ENCODE data around the gene RSPH1.

Gene RSPH1

DNA sequence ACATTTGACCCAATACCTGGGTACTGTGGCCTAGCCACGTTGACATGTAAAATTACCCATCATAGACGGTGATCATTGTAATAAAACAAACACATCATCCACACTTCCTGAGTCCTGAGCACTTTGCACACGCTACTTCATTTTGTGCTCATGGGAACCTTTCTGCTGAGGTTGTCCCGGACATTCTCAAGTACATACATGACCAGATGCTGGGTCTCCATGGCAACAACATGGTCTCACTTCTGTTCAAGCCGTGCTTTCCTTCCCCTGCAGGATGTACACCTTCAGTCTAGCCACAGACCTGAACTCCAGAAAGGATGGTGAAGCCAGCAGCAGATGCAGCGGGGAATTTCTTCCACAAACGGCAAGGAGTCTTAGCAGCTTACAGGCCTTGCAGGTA is 69.6 kb downstream of the RSPH1 start:
- no peak overlapping the region for H3K27ac ChIP-seq
- TF ChIP-seq, protein P1, sequence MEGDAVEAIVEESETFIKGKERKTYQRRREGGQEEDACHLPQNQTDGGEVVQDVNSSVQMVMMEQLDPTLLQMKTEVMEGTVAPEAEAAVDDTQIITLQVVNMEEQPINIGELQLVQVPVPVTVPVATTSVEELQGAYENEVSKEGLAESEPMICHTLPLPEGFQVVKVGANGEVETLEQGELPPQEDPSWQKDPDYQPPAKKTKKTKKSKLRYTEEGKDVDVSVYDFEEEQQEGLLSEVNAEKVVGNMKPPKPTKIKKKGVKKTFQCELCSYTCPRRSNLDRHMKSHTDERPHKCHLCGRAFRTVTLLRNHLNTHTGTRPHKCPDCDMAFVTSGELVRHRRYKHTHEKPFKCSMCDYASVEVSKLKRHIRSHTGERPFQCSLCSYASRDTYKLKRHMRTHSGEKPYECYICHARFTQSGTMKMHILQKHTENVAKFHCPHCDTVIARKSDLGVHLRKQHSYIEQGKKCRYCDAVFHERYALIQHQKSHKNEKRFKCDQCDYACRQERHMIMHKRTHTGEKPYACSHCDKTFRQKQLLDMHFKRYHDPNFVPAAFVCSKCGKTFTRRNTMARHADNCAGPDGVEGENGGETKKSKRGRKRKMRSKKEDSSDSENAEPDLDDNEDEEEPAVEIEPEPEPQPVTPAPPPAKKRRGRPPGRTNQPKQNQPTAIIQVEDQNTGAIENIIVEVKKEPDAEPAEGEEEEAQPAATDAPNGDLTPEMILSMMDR (conservative IDR thresholded peaks at IDR 0.05): no peak

DNA sequence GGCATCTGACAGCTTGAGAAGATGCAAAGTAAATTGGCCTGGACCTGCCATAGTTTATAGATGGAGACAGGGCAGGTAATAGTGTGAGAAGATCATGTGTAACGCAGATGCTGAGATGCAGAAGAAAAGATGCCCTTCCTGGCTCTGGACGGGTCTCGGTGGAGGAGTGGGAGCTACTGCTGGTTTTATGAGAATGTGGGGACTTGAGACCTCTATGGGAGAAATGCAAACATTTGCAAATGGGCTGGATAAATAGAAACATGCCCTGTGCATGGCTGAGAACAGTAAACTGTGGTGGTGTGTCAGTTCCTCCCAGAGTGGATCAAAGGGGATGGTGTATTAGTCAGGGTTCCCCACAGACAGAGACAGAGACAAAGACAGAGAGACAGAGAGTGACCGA is 70.4 kb downstream of the RSPH1 start:
- no peak overlapping the region for H3K27ac ChIP-seq
- TF ChIP-seq, protein P1 (conservative IDR thresholded peaks at IDR 0.05): no peak

DNA sequence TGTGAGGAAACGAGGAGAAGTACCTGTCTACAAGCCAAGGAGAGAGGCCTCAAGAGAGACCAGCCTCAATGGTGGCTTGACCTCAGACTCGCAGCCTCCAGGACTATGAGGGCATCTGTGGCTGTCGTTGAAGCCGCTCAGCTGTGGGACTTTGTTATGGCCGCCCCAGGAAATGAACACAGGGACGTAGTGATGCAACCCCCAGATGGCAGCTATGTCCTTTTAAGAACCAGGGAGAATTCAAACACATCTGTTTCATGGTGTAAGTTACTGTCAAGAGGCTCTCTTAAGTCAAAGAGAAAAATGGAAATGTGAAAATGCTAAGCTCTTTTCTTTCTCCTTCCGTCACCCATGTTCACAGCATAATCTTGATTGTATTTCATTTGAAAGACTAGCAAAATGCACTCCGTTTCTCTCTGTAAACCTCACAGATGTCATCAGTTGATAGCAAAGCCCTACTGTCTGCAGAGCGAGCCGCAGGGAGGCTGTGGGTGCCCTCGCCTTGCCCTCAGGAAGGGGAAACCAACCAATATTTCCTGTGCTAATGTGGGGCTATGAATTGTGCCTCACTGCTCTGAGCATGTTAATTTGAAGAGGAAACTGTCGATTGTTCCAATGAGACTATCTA is 71.0 kb downstream of the RSPH1 start:
- TF ChIP-seq, protein P1 (conservative IDR thresholded peaks at IDR 0.05): no peak
- no peak overlapping the region for H3K27ac ChIP-seq

DNA sequence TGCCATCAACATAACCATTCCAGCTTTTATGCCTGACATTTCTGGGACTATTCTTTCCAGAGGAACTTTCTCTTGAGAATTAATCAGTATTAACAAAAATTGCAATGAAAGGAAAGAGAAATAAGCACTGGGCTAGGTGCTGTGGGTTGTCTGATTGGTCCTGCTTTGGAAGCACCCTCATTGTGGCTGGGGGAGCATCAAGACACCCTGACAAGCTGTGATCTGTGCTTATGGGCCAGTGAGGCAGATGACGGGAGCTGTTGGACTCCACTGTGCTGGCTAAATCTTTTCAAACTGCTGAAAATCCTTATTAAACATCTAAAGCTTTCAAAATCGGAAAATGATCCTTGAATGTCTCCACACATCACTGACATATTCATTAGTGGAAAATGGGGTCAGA is 72.3 kb downstream of the RSPH1 start:
- TF ChIP-seq, protein P1 (conservative IDR thresholded peaks at IDR 0.05): no peak

DNA sequence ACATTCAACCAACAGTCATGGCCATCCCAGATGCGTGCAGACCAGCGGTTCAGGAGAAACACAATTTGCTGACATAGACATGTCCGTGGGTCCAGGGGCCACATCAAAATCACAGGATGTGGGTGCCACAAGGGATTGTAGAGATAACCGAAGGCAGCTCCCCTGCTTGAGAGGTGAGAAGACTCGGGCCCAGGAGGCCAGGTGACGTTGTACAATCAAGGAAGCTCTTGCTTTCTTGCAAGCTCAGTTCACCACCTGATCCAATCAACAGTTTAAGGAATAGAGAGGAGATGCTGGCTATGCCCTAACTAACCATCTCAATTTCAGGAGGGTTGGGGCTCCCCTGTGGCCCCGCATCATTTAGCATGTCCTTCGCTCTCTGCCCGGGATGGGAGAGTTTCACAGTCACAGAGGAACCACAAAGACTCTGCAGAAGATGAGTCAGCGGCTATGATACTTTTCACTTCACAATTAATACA is 72.8 kb downstream of the RSPH1 start:
- TF ChIP-seq, protein P1 (conservative IDR thresholded peaks at IDR 0.05): no peak
- no peak overlapping the region for H3K27ac ChIP-seq

More for the DNA sequence above, 72.3 kb downstream of the RSPH1 start:
- H3K27ac ChIP-seq: no peak overlapping the region
